OCI-LY3 (cell line): ENCODE measurements around the gene PGAP3.

Experiments
- H2AFZ ChIP-seq: fragments of 200-600, 300-600 bp; shearing (Covaris generic); 2 replicates; pipeline ENCODE4 v1.6.0; 2014; ENCODE audit warnings: antibody characterized with exemption, low read depth, low read length
- H3K27ac ChIP-seq: fragments of 200-600, 300-600 bp; sonication (generic); 2 replicates; pipeline ENCODE4 v1.5.1; 2014; ENCODE audit warnings: mild to moderate bottlenecking, low read length, moderate library complexity, mixed read lengths
- H3K27me3 ChIP-seq: fragments of 200-600, 300-600 bp; sonication (generic); 2 replicates; pipeline ENCODE4 v1.6.1; 2014; ENCODE audit warnings: low read depth, low read length, mixed read lengths
- H3K36me3 ChIP-seq: fragments of 200-600, 300-600 bp; sonication (generic); replicated peaks from 2 replicates; pipeline ENCODE3; 2014; ENCODE audit warnings: low read depth, low read length, mixed read lengths
- H3K4me1 ChIP-seq: fragments of 300-600, 200-600 bp; sonication (generic); 2 replicates; pipeline ENCODE4 v1.6.1; 2014; ENCODE audit warnings: low read length, mixed read lengths
- H3K4me2 ChIP-seq: fragments of 200-600, 300-600 bp; sonication (generic); 2 replicates; pipeline ENCODE4 v1.6.1; 2014; ENCODE audit warnings: low read length, mixed read lengths
- H3K4me3 ChIP-seq: fragments of 300-600, 200-600 bp; sonication (generic); 2 replicates; pipeline ENCODE4 v1.5.1; 2014; ENCODE audit warnings: antibody characterized with exemption, mild to moderate bottlenecking, low read length, moderate library complexity
- H3K79me2 ChIP-seq: fragments of 300-600, 200-600 bp; shearing (Covaris generic); 2 replicates; pipeline ENCODE4 v1.6.1; 2014; ENCODE audit warnings: mild to moderate bottlenecking, low read length, mixed read lengths
- H3K9ac ChIP-seq: fragments of 300-600, 200-600 bp; shearing (Covaris generic); 2 replicates; pipeline ENCODE4 v1.6.0; 2014; ENCODE audit warnings: mild to moderate bottlenecking, low read length, moderate library complexity
- H3K9me3 ChIP-seq: fragments of 200-600, 300-600 bp; shearing (Covaris generic); 2 replicates; pipeline ENCODE4 v1.6.1; 2014; ENCODE audit warnings: low read length, mixed read lengths; ENCODE audit not compliant: insufficient read depth
- H4K20me1 ChIP-seq: fragments of 200-600, 300-600 bp; sonication (generic); 2 replicates; pipeline ENCODE4 v1.6.1; 2016; ENCODE audit warnings: low read length, mixed read lengths; ENCODE audit not compliant: insufficient read depth
- EZH2phosphoT487 ChIP-seq: fragments of 200-600 bp; shearing (Covaris generic); IDR thresholded peaks from 2 replicates; pipeline ENCODE4 v1.6.1; 2018; ENCODE audit warnings: antibody characterized with exemption, mixed run types, low read depth
- TF ChIP-seq, protein P1 (sequence below): fragments of 200-600, 300-600 bp; sonication (generic); IDR thresholded peaks from 2 replicates; pipeline ENCODE4 v1.5.1; 2014; ENCODE audit warnings: antibody characterized with exemption, low read length, low read depth

The PGAP3 gene

DNA sequence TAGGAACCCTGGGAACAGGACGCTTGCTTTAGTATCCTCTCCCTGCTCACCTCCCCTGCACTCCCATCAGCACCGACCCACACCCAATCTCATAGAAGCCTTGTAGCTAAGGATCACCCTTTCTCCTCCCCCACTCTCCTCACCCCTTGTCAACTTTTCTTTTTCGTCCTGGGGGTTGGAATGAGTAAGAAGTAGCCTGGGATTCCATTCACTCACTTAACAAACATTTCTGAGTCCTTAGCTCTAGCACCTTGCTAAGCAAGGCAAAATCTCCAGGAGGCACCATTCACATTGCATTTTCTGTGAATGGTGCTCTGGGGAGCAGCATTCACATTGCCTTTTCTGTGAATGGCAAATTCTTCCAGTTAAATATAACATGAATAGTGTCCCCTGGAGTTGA, 1.1 kb upstream of the PGAP3 start:
- Histone ChIP-seq H3K9me3 (no peaks in the 10 kb centered on the region), H3K4me1 (peaks cover 17% of the 10 kb centered on the region), H3K4me2 (peak overlapping the region; percentile 99), H3K27ac (no peak overlapping the region), H2AFZ (no peak overlapping the region), H3K4me3 (peak overlapping the region; percentile 94), H4K20me1 (no peaks in the 10 kb centered on the region), H3K79me2 (no peaks in the 10 kb centered on the region; the same call in 1 of the 2 replicates), H3K27me3 (no peaks in the 10 kb centered on the region), H3K9ac (peak overlapping the region; percentile 91), H3K36me3 (no peaks in the 10 kb centered on the region)
- no peak for TF ChIP-seq EZH2phosphoT487
- TF ChIP-seq, protein P1, sequence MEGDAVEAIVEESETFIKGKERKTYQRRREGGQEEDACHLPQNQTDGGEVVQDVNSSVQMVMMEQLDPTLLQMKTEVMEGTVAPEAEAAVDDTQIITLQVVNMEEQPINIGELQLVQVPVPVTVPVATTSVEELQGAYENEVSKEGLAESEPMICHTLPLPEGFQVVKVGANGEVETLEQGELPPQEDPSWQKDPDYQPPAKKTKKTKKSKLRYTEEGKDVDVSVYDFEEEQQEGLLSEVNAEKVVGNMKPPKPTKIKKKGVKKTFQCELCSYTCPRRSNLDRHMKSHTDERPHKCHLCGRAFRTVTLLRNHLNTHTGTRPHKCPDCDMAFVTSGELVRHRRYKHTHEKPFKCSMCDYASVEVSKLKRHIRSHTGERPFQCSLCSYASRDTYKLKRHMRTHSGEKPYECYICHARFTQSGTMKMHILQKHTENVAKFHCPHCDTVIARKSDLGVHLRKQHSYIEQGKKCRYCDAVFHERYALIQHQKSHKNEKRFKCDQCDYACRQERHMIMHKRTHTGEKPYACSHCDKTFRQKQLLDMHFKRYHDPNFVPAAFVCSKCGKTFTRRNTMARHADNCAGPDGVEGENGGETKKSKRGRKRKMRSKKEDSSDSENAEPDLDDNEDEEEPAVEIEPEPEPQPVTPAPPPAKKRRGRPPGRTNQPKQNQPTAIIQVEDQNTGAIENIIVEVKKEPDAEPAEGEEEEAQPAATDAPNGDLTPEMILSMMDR: no peak

DNA sequence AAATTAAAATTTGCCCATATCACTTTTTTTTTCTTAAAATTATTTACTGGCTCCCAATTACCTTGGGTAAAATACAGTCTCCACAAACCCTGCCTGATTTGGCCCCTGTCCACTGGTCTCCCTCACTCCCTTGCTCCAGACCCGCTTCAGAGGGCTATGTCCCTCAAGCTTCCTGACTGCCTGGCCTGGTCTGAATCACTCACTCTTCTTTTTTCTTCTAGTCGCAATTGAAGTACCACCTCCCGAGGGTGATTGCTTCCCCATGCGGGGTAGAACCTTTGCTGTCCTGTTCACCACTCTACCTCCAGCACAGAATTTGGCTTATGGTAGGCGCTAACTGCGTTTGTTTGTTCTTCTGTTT, 598 bp upstream of the PGAP3 start:
- Histone ChIP-seq H3K4me3 (peak overlapping the region; percentile 94), H3K27ac (peak overlapping the region; percentile 92), H3K36me3 (no peaks in the 10 kb centered on the region), H3K9me3 (no peaks in the 10 kb centered on the region), H3K9ac (peak overlapping the region; percentile 91), H2AFZ (peak overlapping the region; percentile 52), H3K27me3 (no peaks in the 10 kb centered on the region), H3K79me2 (no peaks in the 10 kb centered on the region; the same call in 1 of the 2 replicates), H3K4me2 (peak overlapping the region; percentile 99), H3K4me1 (peaks cover 17% of the 10 kb centered on the region), H4K20me1 (no peaks in the 10 kb centered on the region)
- TF ChIP-seq, protein P1: no peak
- no peak for TF ChIP-seq EZH2phosphoT487

GRCh38 chr17:39687101-39687545, 734 bp downstream of the PGAP3 start:
- H2AFZ ChIP-seq: peak overlapping the region; percentile 52
- no peaks in the 10 kb centered on the region for H4K20me1 ChIP-seq
- H3K9ac ChIP-seq: peak overlapping the region; percentile 91
- no peaks in the 10 kb centered on the region; the same call in 1 of the 2 replicates for H3K79me2 ChIP-seq
- no peaks in the 10 kb centered on the region for H3K27me3 ChIP-seq
- H3K4me1 ChIP-seq: peaks cover 17% of the 10 kb centered on the region
- H3K4me3 ChIP-seq: peak overlapping the region; percentile 94
- H3K9me3 ChIP-seq: no peaks in the 10 kb centered on the region
- TF ChIP-seq EZH2phosphoT487: no peak
- TF ChIP-seq, protein P1: no peak
- peak overlapping the region; percentile 99 for H3K4me2 ChIP-seq
- H3K36me3 ChIP-seq: no peaks in the 10 kb centered on the region
- H3K27ac ChIP-seq: peak overlapping the region; percentile 92

DNA sequence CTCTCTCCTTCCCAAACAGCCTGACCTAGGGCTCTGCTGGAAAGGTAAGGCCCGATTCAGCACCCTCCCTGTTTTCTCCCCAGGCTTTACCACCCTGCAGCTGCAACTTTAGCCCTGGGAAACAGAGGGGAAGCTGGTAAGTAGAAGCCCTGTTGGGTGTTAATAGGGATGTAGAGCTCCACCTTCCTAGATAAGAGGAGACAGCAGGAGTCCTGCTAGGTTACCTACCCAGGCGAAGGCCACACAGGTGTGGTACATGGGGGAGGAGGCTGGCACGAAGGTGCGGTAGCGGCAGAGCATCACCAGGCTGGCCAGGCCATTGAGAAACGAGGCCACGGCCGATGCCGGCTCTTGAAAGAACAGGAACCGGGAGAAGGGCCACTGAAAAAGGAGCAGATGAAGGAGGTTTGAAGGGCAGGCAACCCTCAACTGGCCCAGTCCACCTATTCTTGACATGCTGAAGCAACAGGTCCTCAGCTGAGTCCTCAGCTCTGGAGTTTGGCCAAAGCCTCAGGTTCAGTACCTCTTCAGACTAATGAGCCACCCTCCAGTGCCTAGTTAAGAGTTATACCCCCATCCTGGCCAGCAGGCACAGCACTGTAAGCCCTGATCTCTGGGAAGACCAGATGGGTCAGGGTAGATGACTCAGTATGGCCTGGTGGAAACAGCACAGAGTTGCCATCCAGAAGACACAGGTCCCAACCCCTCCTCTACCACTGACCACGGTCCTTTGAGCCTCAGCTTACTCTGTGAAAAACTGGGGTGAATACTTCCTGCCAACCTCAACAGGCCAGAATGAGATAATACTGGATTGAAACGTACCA, 3.3 kb downstream of the PGAP3 start:
- Histone ChIP-seq H3K79me2 (no peaks in the 10 kb centered on the region; the same call in 1 of the 2 replicates), H3K9ac (no peak overlapping the region), H3K4me1 (peaks cover 20% of the 10 kb centered on the region), H2AFZ (no peak overlapping the region), H3K9me3 (no peaks in the 10 kb centered on the region), H3K27me3 (no peaks in the 10 kb centered on the region), H4K20me1 (no peaks in the 10 kb centered on the region), H3K27ac (no peak overlapping the region), H3K4me3 (no peak overlapping the region), H3K36me3 (no peaks in the 10 kb centered on the region), H3K4me2 (no peak overlapping the region)
- no peak for TF ChIP-seq EZH2phosphoT487
- TF ChIP-seq, protein P1: no peak
